HepG2 (cell line): ENCODE measurements around the gene C11orf86. TPM values are rescaled to one million over a fixed set of nuclear protein-coding genes. Genes with fewer than 3 reads are reported as not detected.
A peak's percentile ranks its signal among the peaks of the same experiment; 100 is the strongest.

ENCODE experiments used
- ATAC-seq: fragments of 200-7000 bp; cut with Tn5 transposase; 3 replicates; pipeline ENCODE4 v1.9.1; 2020; ENCODE audit warnings: mild to moderate bottlenecking, moderate library complexity
- BruUV-seq: library from RNA; stranded (reverse); fragments of 400-500 nt; replicated peaks from 2 replicates; lab custom pipeline; 2021; lab: Mats Ljungman, UMichigan
- CTCF ChIA-PET: fragments of 300-600 bp; formaldehyde crosslinking; extraction: SDS; loops from one replicate; lab custom pipeline; 2021; ENCODE audit warnings: low total read pairs, inconsistent platforms, low intra/inter-chr PET ratio; lab: Yijun Ruan, JAX
- POLR2A ChIA-PET: fragments of 350-600 bp; sonication (Branson Sonifier 250); formaldehyde crosslinking; loops from one replicate; lab custom pipeline; 2020; ENCODE audit warnings: antibody characterized with exemption, inconsistent platforms; lab: Yijun Ruan, JAX
- DNase-seq: peaks from one replicate; pipeline ENCODE4 v3.0.0-alpha.2; 2015; ENCODE audit warnings: low spot score
- FAIRE-seq: peaks from 3 replicates; lab custom pipeline; 2011; peaks lifted over from hg19 to GRCh38; lab: Jason Lieb, UNC
- H2AFZ ChIP-seq: one replicate; pipeline ENCODE4 v1.6.1; 2011; ENCODE audit warnings: low read length, inconsistent platforms
- H3K27ac ChIP-seq: fragments of 300-600 bp; 3 replicates; pipeline ENCODE4 v1.8.0; 2011; ENCODE audit warnings: mixed run types, mild to moderate bottlenecking, mixed read lengths, low read length, inconsistent platforms; ENCODE audit not compliant: insufficient read depth; ENCODE audit errors: extremely low read length
- H3K27me3 ChIP-seq, 2 experiments: fragments of 200-600 bp in 1 of 2; 2 replicates in 1 of 2; 3 replicates in 1 of 2; pipeline versions ENCODE4 v1.6.0 to v1.8.0; 2011; ENCODE audit warnings: low read length in 2 of 2, mild to moderate bottlenecking in 2 of 2, moderate library complexity in 2 of 2, inconsistent platforms in 1 of 2; ENCODE audit not compliant: insufficient read depth in 2 of 2, control insufficient read depth in 1 of 2
- H3K36me3 ChIP-seq, 2 experiments: fragments of 200-600 bp in 1 of 2; replicated peaks in 1 of 2; 2 replicates in 1 of 2; 3 replicates in 1 of 2; pipeline versions ENCODE4 v1.5.1 to v1.8.0; 2011; ENCODE audit warnings: low read length in 2 of 2, inconsistent platforms in 1 of 2; ENCODE audit not compliant: insufficient read depth in 2 of 2, control insufficient read depth in 1 of 2
- H3K4me1 ChIP-seq: 2 replicates; pipeline ENCODE4 v1.5.1; 2012; ENCODE audit warnings: low read length, inconsistent platforms; ENCODE audit not compliant: insufficient read depth
- H3K4me2 ChIP-seq: 2 replicates; pipeline ENCODE4 v1.6.0; 2011; ENCODE audit warnings: low read depth, low read length, inconsistent platforms
- H3K4me3 ChIP-seq, 3 experiments: fragments of 200-600 bp in 1 of 3; sonication (generic), shearing (Covaris generic) in 1 of 3; replicated peaks in 1 of 3; 2 replicates each; pipeline ENCODE4 v1.5.1; 2011 to 2016; ENCODE audit warnings: low read length in 3 of 3, inconsistent platforms in 2 of 3, low read depth in 2 of 3, mild to moderate bottlenecking in 2 of 3, control low read depth in 1 of 3, mixed read lengths in 1 of 3; ENCODE audit not compliant: insufficient read depth in 1 of 3
- H3K79me2 ChIP-seq: one replicate; pipeline ENCODE4 v1.6.1; 2011; ENCODE audit warnings: low read length, inconsistent platforms; ENCODE audit not compliant: insufficient read depth
- H3K9ac ChIP-seq: 2 replicates; pipeline ENCODE4 v1.6.0; 2011; ENCODE audit warnings: mild to moderate bottlenecking, low read depth, low read length, inconsistent platforms; ENCODE audit not compliant: insufficient read depth
- H3K9me3 ChIP-seq: 2 replicates; pipeline ENCODE4 v1.5.1; 2012; ENCODE audit warnings: mild to moderate bottlenecking, low read length
- H4K20me1 ChIP-seq: 2 replicates; pipeline ENCODE4 v1.6.0; 2011; ENCODE audit warnings: inconsistent platforms, mild to moderate bottlenecking, low read length, moderate library complexity; ENCODE audit not compliant: insufficient read depth
- AGO2 ChIP-seq: fragments of 200-400 bp; formaldehyde crosslinking; optimal IDR thresholded peaks from 2 replicates; pipeline ENCODE3; 2017; ENCODE audit warnings: mild to moderate bottlenecking, low read depth, low read length, moderate library complexity
- ATF7-NPFF ChIP-seq: sonication (generic); formaldehyde crosslinking; IDR thresholded peaks from 2 replicates; pipeline ENCODE4 v1.8.1; 2023; ENCODE audit warnings: mild to moderate bottlenecking, low read depth, missing genetic modification reagents, moderate library complexity
- BCL3 ChIP-seq: sonication (generic); formaldehyde crosslinking; IDR thresholded peaks from 2 replicates; pipeline ENCODE4 v1.5.1; 2020; ENCODE audit warnings: mild to moderate bottlenecking, missing genetic modification reagents, moderate library complexity
- HHEX ChIP-seq: IDR thresholded peaks from 2 replicates; pipeline ENCODE4 v1.6.1; 2016; ENCODE audit warnings: control low read depth
- MIER3 ChIP-seq: IDR thresholded peaks from 2 replicates; pipeline ENCODE4 v1.6.1; 2016; ENCODE audit warnings: missing compliant biosample characterization, borderline replicate concordance
- MTERF4 ChIP-seq: sonication (generic); formaldehyde crosslinking; IDR thresholded peaks from 2 replicates; pipeline ENCODE4 v1.8.0; 2023; ENCODE audit warnings: mild to moderate bottlenecking, missing genetic modification reagents
- MXI1 ChIP-seq: IDR thresholded peaks from 3 replicates; pipeline ENCODE4 v1.6.1; 2012; ENCODE audit warnings: low read depth, low read length, inconsistent platforms, borderline replicate concordance
- PHF21A ChIP-seq: sonication (generic); formaldehyde crosslinking; IDR thresholded peaks from 2 replicates; pipeline ENCODE4 v1.5.0; 2020; ENCODE audit warnings: mild to moderate bottlenecking, missing genetic modification reagents
- TBL1XR1 ChIP-seq: fragments of 150-350 bp; IDR thresholded peaks from 2 replicates; pipeline ENCODE4 v1.6.1; 2014; ENCODE audit warnings: borderline replicate concordance, low read length; ENCODE audit not compliant: partially characterized antibody
- TFDP1 ChIP-seq: IDR thresholded peaks from 2 replicates; pipeline ENCODE4 v1.6.1; 2016; ENCODE audit warnings: missing compliant biosample characterization, missing genetic modification reagents, borderline replicate concordance
- ZBTB7A ChIP-seq: sonication (generic); formaldehyde crosslinking; IDR thresholded peaks from 2 replicates; pipeline ENCODE4 v1.8.0; 2022; ENCODE audit warnings: mild to moderate bottlenecking, missing genetic modification reagents
- ZNF234 ChIP-seq: sonication (generic); formaldehyde crosslinking; conservative IDR thresholded peaks from 2 replicates; pipeline ENCODE4 v1.5.1; 2020; ENCODE audit warnings: mild to moderate bottlenecking, missing genetic modification reagents
- ZNF362 ChIP-seq: sonication (generic); formaldehyde crosslinking; IDR thresholded peaks from 2 replicates; pipeline ENCODE4 v1.4.0; 2020; ENCODE audit warnings: missing genetic modification reagents, mild to moderate bottlenecking, borderline replicate concordance
- ZNF510 ChIP-seq: sonication (generic); formaldehyde crosslinking; IDR thresholded peaks from 2 replicates; pipeline ENCODE4 v1.4.0; 2020; ENCODE audit warnings: low read depth, mild to moderate bottlenecking, missing genetic modification reagents
- ZNF543 ChIP-seq: sonication (generic); formaldehyde crosslinking; IDR thresholded peaks from 2 replicates; pipeline ENCODE4 v1.4.0; 2020; ENCODE audit warnings: mild to moderate bottlenecking, missing genetic modification reagents
- ZSCAN22 ChIP-seq: sonication (generic); formaldehyde crosslinking; IDR thresholded peaks from 2 replicates; pipeline ENCODE4 v1.4.0; 2020; ENCODE audit warnings: mild to moderate bottlenecking, missing genetic modification reagents
- WGBS: methylation state at CpG from one replicate; pipeline ENCODE4 v1.1.6; 2017; ENCODE audit warnings: low lambda C conversion rate; 5-methylcytosine and 5-hydroxymethylcytosine counted together
- in situ Hi-C: cut with HindIII; loops from 2 replicates; pipeline ENCODE4 v1.10.0; 2017; ENCODE audit warnings: low pct_unique_long_range_greater_than_20kb; ENCODE audit not compliant: extremely low pct_ligation_motif_present
- intact Hi-C: fragments of 100-400 bp; cut with micrococcal nuclease; formaldehyde crosslinking; loops from one replicate; pipeline ENCODE4 v1.10.0; 2022; ENCODE audit not compliant: unreplicated experiment
- polyA plus RNA-seq, 8 experiments: library from polyadenylated mRNA; depleted of rRNA in 3 of 8; stranded (reverse) in 7 of 8; unstranded in 1 of 8; fragments of >200 nt; fragmentation: Illumina TruSeq in 4 of 8; extraction: Trizol in 4 of 8; gene quantifications; 2 replicates each; pipeline versions ENCODE4 v1.2.1 to v1.2.3, GENCODE V29; 2011 to 2016; ENCODE audit warnings: low read depth in 4 of 8, missing spikeins in 1 of 8, mixed read lengths in 1 of 8; ENCODE audit not compliant: insufficient read depth in 1 of 8
- total RNA-seq, 5 experiments: library from RNA; depleted of rRNA; stranded (reverse); fragments of >200 nt; fragmentation: Illumina TruSeq; extraction: Trizol; gene quantifications; 2 replicates each; pipeline ENCODE4 v1.2.3, GENCODE V29; 2016; ENCODE audit warnings: low read depth in 1 of 5

C11orf86 gene
- total and polyA plus RNA-seq, 2 of the 13 experiments (the other 11 are each of a cell fraction or from before 2014, with no cell fraction given), result 0.11 to 0.18 TPM

GRCh38 chr11:66957971-66958231, 17.2 kb upstream of the C11orf86 start (continued):
- TF ChIP-seq ZNF362 (CRISPR knock-in tag) (no peak), HHEX (CRISPR knock-in tag) (no peak), TBL1XR1 (no peak), ZNF234 (no peak), BCL3 (no peak), ZSCAN22 (CRISPR knock-in tag) (no peak), ZNF543 (CRISPR knock-in tag) (no peak), TFDP1 (CRISPR knock-in tag) (no peak), ZBTB7A (CRISPR knock-in tag) (no peak)

- Histone ChIP-seq H3K4me2 (peak within 1 kb of the TSS; percentile 92), H3K9me3 (no peaks in the 10 kb centered on the region), H3K36me3 (no peaks in the 10 kb centered on the region), H3K4me1 (peaks cover 29% of the 10 kb centered on the region), H3K27me3 (no peaks in the 10 kb centered on the region), H3K79me2 (no peaks in the 10 kb centered on the region), H3K4me3 (peak within 1 kb of the TSS; percentile 63 to 84 (median 82)), H3K27ac (peak within 1 kb of the TSS; percentile 69), H2AFZ (peak within 1 kb of the TSS; percentile 50), H3K9ac (peak within 1 kb of the TSS; percentile 55), H4K20me1 (no peaks in the 10 kb centered on the region)
- BruUV-seq, result no TSS peak
- 6% methylated on average over 22 of the region's 74 CpGs for WGBS
- DNase-seq, result peak; percentile 98
- intact Hi-C loops (loop anchor here (5.0 kb wide), 1 partner anchor 51 kb away; no protein-coding TSS in a partner anchor), in situ Hi-C loops (no loop called here)
- POLR2A ChIA-PET, result interaction anchor here (0.9 to 3.5 kb wide), 11 partner anchors 8 to 115 kb away, joined by 3 to 30 read pairs (median 5); partner anchors contain the start of genes C11orf86 and RCE1
- FAIRE-seq, result peak; percentile 70
- CTCF ChIA-PET, result no interaction called here
- ATAC-seq, result peak; percentile 95
- TF ChIP-seq ZNF510 (CRISPR knock-in tag) (peak; percentile 77; the same call in 1 of the 2 replicates), AGO2 (no peak), ATF7-NPFF (CRISPR knock-in tag) (peak; percentile 91), PHF21A (peak; percentile 69), MXI1 (peak; percentile 99), MIER3 (CRISPR knock-in tag) (peak; percentile 86; the same call in 1 of the 2 replicates), MTERF4 (peak; percentile 97)
Observed at GRCh38 chr11:66958232-66958955, 16.7 kb upstream of the C11orf86 start, which contains the start of gene PC. TSS of gene PC (minus strand) at chr11:66958383. CDS start at chr11:66872159, 86,224 bp downstream.
